GM23338 (cell line): ENCODE measurements around the gene PLXNC1. TPM values are rescaled to one million over a fixed set of nuclear protein-coding genes. Genes with fewer than 3 reads are reported as not detected.

Experiments used
- ATAC-seq: fragments of 200-7000 bp; cut with Tn5 transposase; 3 replicates; pipeline ENCODE4 v1.9.1; 2020
- DNase-seq: peaks from one replicate; pipeline ENCODE4 v3.0.0-alpha.2; 2015; ENCODE audit warnings: low spot score
- H2AFZ ChIP-seq: fragments of 200-600 bp; sonication (generic); 2 replicates; pipeline ENCODE4 v1.8.0; 2016; ENCODE audit warnings: antibody characterized with exemption, mild to moderate bottlenecking, moderate library complexity
- H3F3A ChIP-seq: fragments of 200-600 bp; sonication (generic); replicated peaks from 2 replicates; pipeline ENCODE4 v1.8.0; 2017; ENCODE audit warnings: antibody characterized with exemption, mixed run types, low read depth
- H3K27ac ChIP-seq: fragments of 200-600 bp; sonication (generic); 2 replicates; pipeline ENCODE4 v1.6.1; 2016; ENCODE audit warnings: low read depth
- H3K27me3 ChIP-seq: fragments of 200-600 bp; sonication (generic); 2 replicates; pipeline ENCODE4 v1.8.0; 2016; ENCODE audit warnings: mild to moderate bottlenecking, mixed run types, moderate library complexity; ENCODE audit not compliant: insufficient read depth
- H3K36me3 ChIP-seq: fragments of 200-600 bp; sonication (generic); 2 replicates; pipeline ENCODE4 v1.8.0; 2016; ENCODE audit warnings: mild to moderate bottlenecking; ENCODE audit not compliant: insufficient read depth
- H3K4me1 ChIP-seq: fragments of 200-600 bp; sonication (generic); 2 replicates; pipeline ENCODE4 v1.8.0; 2016; ENCODE audit warnings: mild to moderate bottlenecking, moderate library complexity; ENCODE audit not compliant: insufficient read depth
- H3K4me2 ChIP-seq: fragments of 200-600 bp; sonication (generic); 2 replicates; pipeline ENCODE4 v1.7.1; 2017; ENCODE audit warnings: mixed run types
- H3K4me3 ChIP-seq: fragments of 200-600 bp; sonication (generic); 2 replicates; pipeline ENCODE4 v1.6.1; 2016; ENCODE audit warnings: mixed run types
- H3K79me2 ChIP-seq: fragments of 200-600 bp; sonication (generic); replicated peaks from 2 replicates; pipeline ENCODE4 v1.8.0; 2017; ENCODE audit warnings: mild to moderate bottlenecking; ENCODE audit not compliant: insufficient read depth
- H3K9me2 ChIP-seq: fragments of 200-600 bp; sonication (generic); 2 replicates; pipeline ENCODE4 v1.8.0; 2017; ENCODE audit not compliant: insufficient read depth
- H4K20me1 ChIP-seq: fragments of 200-600 bp; sonication (generic); replicated peaks from 2 replicates; pipeline ENCODE4 v1.8.0; 2017; ENCODE audit warnings: mild to moderate bottlenecking; ENCODE audit not compliant: insufficient read depth
- H3K27ac Mint-ChIP-seq: 2 replicates; pipeline ENCODE4 v1.8.0; 2020; ENCODE audit warnings: inconsistent platforms, mild to moderate bottlenecking, moderate library complexity, mixed read lengths
- H3K27me3 Mint-ChIP-seq: 3 replicates; pipeline ENCODE4 v1.8.0; 2022; ENCODE audit warnings: low read depth, mild to moderate bottlenecking, moderate library complexity, mixed read lengths, inconsistent platforms; ENCODE audit not compliant: insufficient read depth, poor library complexity
- H3K36me3 Mint-ChIP-seq: 3 replicates; pipeline ENCODE4 v1.8.0; 2021; ENCODE audit warnings: low read depth, mild to moderate bottlenecking, inconsistent platforms, moderate library complexity, mixed read lengths
- H3K4me1 Mint-ChIP-seq: 3 replicates; pipeline ENCODE4 v1.8.0; 2020; ENCODE audit warnings: mild to moderate bottlenecking, inconsistent platforms, mixed read lengths
- H3K4me3 Mint-ChIP-seq: 3 replicates; pipeline ENCODE4 v1.8.0; 2021; ENCODE audit warnings: moderate library complexity, mild to moderate bottlenecking, inconsistent platforms, mixed read lengths
- H3K9me3 Mint-ChIP-seq: 3 replicates; pipeline ENCODE4 v1.8.0; 2020; ENCODE audit warnings: moderate library complexity, mild to moderate bottlenecking, inconsistent platforms, mixed read lengths
- CREB1 ChIP-seq: fragments of 250-450 bp; sonication (Bioruptor Pico); IDR thresholded peaks from 2 replicates; pipeline ENCODE4 v1.5.0; 2020; ENCODE audit warnings: low read depth, mild to moderate bottlenecking, moderate library complexity
- EZH2 ChIP-seq: fragments of 200-600 bp; sonication (generic); IDR thresholded peaks from one replicate; pipeline ENCODE4 v1.8.0; 2017; ENCODE audit warnings: antibody characterized with exemption, mild to moderate bottlenecking, low read depth; ENCODE audit not compliant: unreplicated experiment
- EZH2phosphoT487 ChIP-seq: fragments of 200-600 bp; sonication (generic); IDR thresholded peaks from one replicate; pipeline ENCODE4 v1.8.1; 2018; ENCODE audit warnings: antibody characterized with exemption; ENCODE audit not compliant: unreplicated experiment
- JUNB ChIP-seq: IDR thresholded peaks from one replicate; pipeline ENCODE4 v1.6.1; 2016; ENCODE audit warnings: antibody characterized with exemption; ENCODE audit not compliant: unreplicated experiment
- NANOG ChIP-seq: IDR thresholded peaks from 2 replicates; pipeline ENCODE4 v1.6.1; 2016; ENCODE audit warnings: antibody characterized with exemption, borderline replicate concordance
- POLR2AphosphoS5 ChIP-seq: IDR thresholded peaks from 2 replicates; pipeline ENCODE4 v1.6.1; 2016; ENCODE audit warnings: antibody characterized with exemption, low read depth
- ZNF114 ChIP-seq: fragments of 250-450 bp; sonication (Bioruptor Pico); IDR thresholded peaks from 2 replicates; pipeline ENCODE4 v1.5.0; 2020; ENCODE audit warnings: mild to moderate bottlenecking, moderate library complexity
- ZNF331 ChIP-seq: fragments of 250-450 bp; sonication (Bioruptor Pico); IDR thresholded peaks from 2 replicates; pipeline ENCODE4 v1.5.0; 2020; ENCODE audit warnings: low read depth, mild to moderate bottlenecking, moderate library complexity
- polyA plus RNA-seq: library from polyadenylated mRNA; unstranded; fragments of >200 nt; fragmentation: Nextera tagmentation; extraction: Ambion mirVana; gene quantifications from 2 replicates; pipeline ENCODE4 v1.2.1, GENCODE V29; 2016
- total RNA-seq: library from RNA; depleted of rRNA; stranded (reverse); fragments of >200 nt; shearing (Covaris generic); gene quantifications from 2 replicates; pipeline ENCODE4 v1.2.3, GENCODE V29; 2014
- TF ChIP-seq, protein P1 (sequence below), 2 experiments: fragments of 200-600 bp in 1 of 2; sonication (generic) in 1 of 2; conservative IDR thresholded peaks; 2 replicates each; pipeline versions ENCODE4 v1.5.1 to v1.6.1; 2016 to 2017; ENCODE audit warnings: antibody characterized with exemption in 2 of 2, low read depth in 2 of 2, mild to moderate bottlenecking in 2 of 2, moderate library complexity in 1 of 2
- TF ChIP-seq, protein P2 (sequence below): IDR thresholded peaks from one replicate; pipeline ENCODE4 v1.6.1; 2018; ENCODE audit warnings: antibody characterized with exemption; ENCODE audit not compliant: unreplicated experiment

PLXNC1 gene
- total and polyA plus RNA-seq, 2 experiments from 2014 or later = 1.9 to 6.5 TPM

DNA sequence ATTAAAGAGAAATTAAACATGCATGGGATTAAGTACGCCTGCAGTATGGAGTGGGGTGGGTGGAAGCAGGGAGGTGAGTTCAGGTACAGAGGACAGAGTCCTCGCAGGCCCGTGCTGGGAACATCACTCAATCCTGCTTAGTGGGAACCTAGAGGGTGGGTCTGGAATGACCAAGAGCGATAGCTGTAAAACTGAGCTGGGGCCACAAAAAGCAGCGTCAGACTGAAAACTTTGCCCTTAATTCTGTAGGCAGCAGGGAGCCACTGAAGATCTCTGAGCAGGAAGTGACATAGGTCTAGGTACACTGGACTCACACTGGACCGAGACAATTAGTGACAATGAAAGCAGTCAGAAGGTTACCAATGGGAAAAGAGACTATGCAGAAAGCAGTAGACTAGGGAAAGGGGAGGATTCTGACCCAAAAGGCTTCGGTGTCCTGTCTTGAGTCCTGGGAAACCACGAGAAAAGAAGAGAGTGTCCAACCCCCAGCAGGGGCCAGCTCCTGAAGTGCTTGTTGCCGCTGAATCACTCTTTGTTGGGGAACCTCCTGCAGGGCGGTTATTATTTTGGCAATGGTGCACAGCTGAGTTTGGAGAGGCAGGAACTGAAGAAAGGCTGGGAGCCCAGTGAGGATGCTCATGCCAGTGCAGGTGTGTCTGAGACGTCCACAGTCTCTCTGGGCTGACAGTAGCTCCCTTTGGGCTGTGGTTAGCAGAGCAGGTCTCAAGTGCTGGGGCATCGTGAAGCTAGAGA, 97.4 kb downstream of the PLXNC1 start:
- H3K36me3 ChIP-seq = no peaks in the 10 kb centered on the region
- no peak overlapping the region for H3K4me3 ChIP-seq
- H4K20me1 ChIP-seq = no peaks in the 10 kb centered on the region
- no peaks in the 10 kb centered on the region for H3F3A ChIP-seq
- DNase-seq = no peak
- H3K4me2 ChIP-seq = no peak overlapping the region
- H3K9me3 Mint-ChIP-seq = no peaks in the 10 kb centered on the region
- H3K9me2 ChIP-seq = no peaks in the 10 kb centered on the region
- H3K27ac Mint-ChIP-seq = no peak overlapping the region
- no peak overlapping the region for H3K27ac ChIP-seq
- TF ChIP-seq CREB1 (CRISPR knock-in tag) (no peak), ZNF114 (CRISPR knock-in tag) (no peak), EZH2 (no peak)
- no peaks in the 10 kb centered on the region for H3K4me1 ChIP-seq
- H3K36me3 Mint-ChIP-seq = no peaks in the 10 kb centered on the region
- no peak overlapping the region for H3K4me3 Mint-ChIP-seq
- peaks cover 16% of the 10 kb centered on the region for H3K4me1 Mint-ChIP-seq
- H3K27me3 ChIP-seq = no peaks in the 10 kb centered on the region
- no peaks in the 10 kb centered on the region for H3K79me2 ChIP-seq
- H3K27me3 Mint-ChIP-seq = peaks cover 5% of the 10 kb centered on the region
- ATAC-seq = peak; percentile 27; the same call in 1 of the 3 replicates
- no peak overlapping the region for H2AFZ ChIP-seq

DNA sequence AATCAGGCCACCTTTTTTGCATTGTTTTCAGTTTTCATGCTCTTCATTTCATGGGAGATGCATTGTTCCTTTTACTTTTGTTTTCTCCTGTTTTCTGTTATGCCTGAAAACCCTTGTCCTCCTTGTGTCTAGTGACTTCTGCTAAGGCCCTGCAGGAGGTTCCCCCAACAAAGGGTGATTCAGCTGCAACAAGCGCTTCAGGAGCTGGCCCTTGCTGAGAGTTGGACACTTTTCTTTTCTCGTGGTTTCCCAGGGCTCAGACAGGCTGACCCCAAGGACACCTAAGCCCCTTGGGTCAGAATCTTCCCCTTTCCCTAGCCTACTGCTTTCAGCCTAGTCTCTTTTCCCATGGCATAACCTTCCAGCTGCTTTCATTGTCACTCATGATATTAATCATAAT, 98.9 kb downstream of the PLXNC1 start:
- Histone ChIP-seq H3K36me3 (no peaks in the 10 kb centered on the region), H3K27ac (no peak overlapping the region), H3K27me3 (no peaks in the 10 kb centered on the region), H3K4me1 (no peaks in the 10 kb centered on the region), H3K9me2 (no peaks in the 10 kb centered on the region), H3K79me2 (no peaks in the 10 kb centered on the region), H3K4me3 (no peak overlapping the region), H4K20me1 (no peaks in the 10 kb centered on the region), H3F3A (no peaks in the 10 kb centered on the region), H2AFZ (no peak overlapping the region), H3K4me2 (no peak overlapping the region)
- Mint-ChIP-seq H3K4me1 (peaks cover 16% of the 10 kb centered on the region), H3K36me3 (no peaks in the 10 kb centered on the region), H3K27ac (no peak overlapping the region), H3K9me3 (no peaks in the 10 kb centered on the region), H3K27me3 (peaks cover 5% of the 10 kb centered on the region), H3K4me3 (no peak overlapping the region)
- TF ChIP-seq, protein P1, sequence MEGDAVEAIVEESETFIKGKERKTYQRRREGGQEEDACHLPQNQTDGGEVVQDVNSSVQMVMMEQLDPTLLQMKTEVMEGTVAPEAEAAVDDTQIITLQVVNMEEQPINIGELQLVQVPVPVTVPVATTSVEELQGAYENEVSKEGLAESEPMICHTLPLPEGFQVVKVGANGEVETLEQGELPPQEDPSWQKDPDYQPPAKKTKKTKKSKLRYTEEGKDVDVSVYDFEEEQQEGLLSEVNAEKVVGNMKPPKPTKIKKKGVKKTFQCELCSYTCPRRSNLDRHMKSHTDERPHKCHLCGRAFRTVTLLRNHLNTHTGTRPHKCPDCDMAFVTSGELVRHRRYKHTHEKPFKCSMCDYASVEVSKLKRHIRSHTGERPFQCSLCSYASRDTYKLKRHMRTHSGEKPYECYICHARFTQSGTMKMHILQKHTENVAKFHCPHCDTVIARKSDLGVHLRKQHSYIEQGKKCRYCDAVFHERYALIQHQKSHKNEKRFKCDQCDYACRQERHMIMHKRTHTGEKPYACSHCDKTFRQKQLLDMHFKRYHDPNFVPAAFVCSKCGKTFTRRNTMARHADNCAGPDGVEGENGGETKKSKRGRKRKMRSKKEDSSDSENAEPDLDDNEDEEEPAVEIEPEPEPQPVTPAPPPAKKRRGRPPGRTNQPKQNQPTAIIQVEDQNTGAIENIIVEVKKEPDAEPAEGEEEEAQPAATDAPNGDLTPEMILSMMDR (conservative IDR thresholded peaks at IDR 0.05; ENCODE audit: low read depth in 2 of 2) = no peak
- TF ChIP-seq ZNF331 (CRISPR knock-in tag) = no peak
- peak; percentile 59; the same call in 2 of the 3 replicates for ATAC-seq
- DNase-seq = no peak

DNA sequence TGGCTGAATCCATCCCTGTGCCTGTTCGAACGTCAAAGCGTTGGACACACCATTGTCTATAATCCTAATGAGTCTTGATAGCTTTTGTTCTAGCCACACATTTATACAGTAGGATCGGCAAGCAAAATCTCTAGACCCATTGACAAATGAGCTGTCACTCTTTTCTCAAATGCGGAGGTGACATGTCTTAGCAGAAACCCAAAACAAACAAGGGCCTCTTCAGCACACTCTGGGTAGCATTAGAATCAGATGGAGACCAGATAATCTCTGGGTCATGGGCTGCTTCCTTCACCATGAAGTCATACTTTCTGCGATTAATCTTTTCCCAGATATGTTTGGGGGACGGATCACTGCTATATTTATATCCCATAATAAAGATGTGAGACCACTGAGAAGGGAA, 100.2 kb downstream of the PLXNC1 start:
- no peak overlapping the region for H3K27ac Mint-ChIP-seq
- no peaks in the 10 kb centered on the region for H4K20me1 ChIP-seq
- H3K79me2 ChIP-seq = no peaks in the 10 kb centered on the region
- H3K4me1 Mint-ChIP-seq = peaks cover 16% of the 10 kb centered on the region
- no peak overlapping the region for H3K4me3 Mint-ChIP-seq
- no peaks in the 10 kb centered on the region for H3F3A ChIP-seq
- H3K36me3 ChIP-seq = no peaks in the 10 kb centered on the region
- no peak overlapping the region for H3K4me3 ChIP-seq
- H3K4me1 ChIP-seq = no peaks in the 10 kb centered on the region
- peaks cover 5% of the 10 kb centered on the region for H3K27me3 Mint-ChIP-seq
- no peaks in the 10 kb centered on the region for H3K9me2 ChIP-seq
- H3K4me2 ChIP-seq = no peak overlapping the region
- no peaks in the 10 kb centered on the region for H3K27me3 ChIP-seq
- H3K27ac ChIP-seq = no peak overlapping the region
- 0 out of 3 replicates have a peak, but pooled peaks cover 4% of the 10 kb centered on the region for H3K36me3 Mint-ChIP-seq
- no peak for ATAC-seq
- H3K9me3 Mint-ChIP-seq = no peaks in the 10 kb centered on the region
- no peak overlapping the region for H2AFZ ChIP-seq
- DNase-seq = no peak
- TF ChIP-seq JUNB (no peak), POLR2AphosphoS5 (no peak), NANOG (no peak), EZH2phosphoT487 (no peak), ZNF331 (CRISPR knock-in tag) (no peak), ZNF114 (CRISPR knock-in tag) (no peak), EZH2 (no peak)
- TF ChIP-seq, protein P2, sequence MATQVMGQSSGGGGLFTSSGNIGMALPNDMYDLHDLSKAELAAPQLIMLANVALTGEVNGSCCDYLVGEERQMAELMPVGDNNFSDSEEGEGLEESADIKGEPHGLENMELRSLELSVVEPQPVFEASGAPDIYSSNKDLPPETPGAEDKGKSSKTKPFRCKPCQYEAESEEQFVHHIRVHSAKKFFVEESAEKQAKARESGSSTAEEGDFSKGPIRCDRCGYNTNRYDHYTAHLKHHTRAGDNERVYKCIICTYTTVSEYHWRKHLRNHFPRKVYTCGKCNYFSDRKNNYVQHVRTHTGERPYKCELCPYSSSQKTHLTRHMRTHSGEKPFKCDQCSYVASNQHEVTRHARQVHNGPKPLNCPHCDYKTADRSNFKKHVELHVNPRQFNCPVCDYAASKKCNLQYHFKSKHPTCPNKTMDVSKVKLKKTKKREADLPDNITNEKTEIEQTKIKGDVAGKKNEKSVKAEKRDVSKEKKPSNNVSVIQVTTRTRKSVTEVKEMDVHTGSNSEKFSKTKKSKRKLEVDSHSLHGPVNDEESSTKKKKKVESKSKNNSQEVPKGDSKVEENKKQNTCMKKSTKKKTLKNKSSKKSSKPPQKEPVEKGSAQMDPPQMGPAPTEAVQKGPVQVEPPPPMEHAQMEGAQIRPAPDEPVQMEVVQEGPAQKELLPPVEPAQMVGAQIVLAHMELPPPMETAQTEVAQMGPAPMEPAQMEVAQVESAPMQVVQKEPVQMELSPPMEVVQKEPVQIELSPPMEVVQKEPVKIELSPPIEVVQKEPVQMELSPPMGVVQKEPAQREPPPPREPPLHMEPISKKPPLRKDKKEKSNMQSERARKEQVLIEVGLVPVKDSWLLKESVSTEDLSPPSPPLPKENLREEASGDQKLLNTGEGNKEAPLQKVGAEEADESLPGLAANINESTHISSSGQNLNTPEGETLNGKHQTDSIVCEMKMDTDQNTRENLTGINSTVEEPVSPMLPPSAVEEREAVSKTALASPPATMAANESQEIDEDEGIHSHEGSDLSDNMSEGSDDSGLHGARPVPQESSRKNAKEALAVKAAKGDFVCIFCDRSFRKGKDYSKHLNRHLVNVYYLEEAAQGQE = no peak
- TF ChIP-seq, protein P1 (conservative IDR thresholded peaks at IDR 0.05; ENCODE audit: low read depth in 2 of 2) = no peak
